NCI-H1694 (cell line): Measurements from ENCODE around the gene RMP24.
"Not testable (repeated sequence)": the region's sequence is repeated elsewhere in the genome, so short reads cannot be mapped to it uniquely, and the experiment has no call there.

Source experiments
- DNase-seq: peaks from one replicate; lab custom pipeline; 2025; lab: John Stamatoyannopoulos, UW

The RMP24 gene

DNA sequence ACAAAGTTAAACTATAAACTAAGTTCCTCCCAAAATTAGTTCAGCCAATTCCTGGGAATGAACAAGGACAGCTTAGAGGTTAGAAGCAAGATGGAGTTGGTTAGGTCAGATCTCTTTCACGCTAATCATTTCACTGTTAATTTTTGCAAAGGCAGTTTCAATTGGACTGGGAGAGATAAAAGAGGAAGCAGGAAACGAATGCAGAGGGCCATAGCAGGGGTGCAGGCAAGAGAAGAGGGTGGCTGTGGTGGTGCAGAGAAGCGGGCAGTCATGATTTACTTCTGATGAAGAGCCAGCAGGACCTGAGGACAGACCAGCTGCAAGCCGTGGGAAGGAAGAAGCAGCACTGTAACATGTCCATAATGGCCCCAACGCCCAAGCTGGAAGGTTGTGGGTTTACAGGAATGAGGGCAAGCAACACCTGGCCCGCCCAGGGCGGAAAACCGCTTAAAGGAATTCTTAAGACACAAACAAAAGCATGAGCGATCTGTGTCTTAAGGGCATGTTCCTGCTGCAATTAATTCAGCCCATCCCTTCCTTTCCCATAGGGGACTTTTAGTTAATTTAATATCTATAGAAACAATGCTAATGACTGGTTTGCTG is 4.1 kb upstream of the RMP24 start:
- DNase-seq: no peak

DNA sequence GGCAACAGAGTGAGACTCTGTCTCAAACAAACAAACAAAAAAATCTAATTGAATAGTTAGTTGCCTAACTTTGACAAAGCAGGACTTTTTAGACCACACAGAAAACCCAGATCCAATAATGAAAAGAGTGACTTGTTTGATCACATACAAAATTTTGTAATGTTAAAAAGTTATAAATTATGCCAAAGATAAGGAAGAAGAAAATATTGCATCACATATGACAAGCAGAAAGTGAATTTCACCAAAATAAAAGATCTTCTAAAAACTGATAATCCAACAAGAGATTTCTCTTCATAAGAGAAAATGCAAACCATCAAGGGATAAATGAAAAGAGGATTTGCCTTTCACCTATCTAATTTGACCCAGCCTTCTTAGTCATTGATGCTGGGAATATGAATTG is 2.8 kb upstream of the RMP24 start:
- no peak for DNase-seq

DNA sequence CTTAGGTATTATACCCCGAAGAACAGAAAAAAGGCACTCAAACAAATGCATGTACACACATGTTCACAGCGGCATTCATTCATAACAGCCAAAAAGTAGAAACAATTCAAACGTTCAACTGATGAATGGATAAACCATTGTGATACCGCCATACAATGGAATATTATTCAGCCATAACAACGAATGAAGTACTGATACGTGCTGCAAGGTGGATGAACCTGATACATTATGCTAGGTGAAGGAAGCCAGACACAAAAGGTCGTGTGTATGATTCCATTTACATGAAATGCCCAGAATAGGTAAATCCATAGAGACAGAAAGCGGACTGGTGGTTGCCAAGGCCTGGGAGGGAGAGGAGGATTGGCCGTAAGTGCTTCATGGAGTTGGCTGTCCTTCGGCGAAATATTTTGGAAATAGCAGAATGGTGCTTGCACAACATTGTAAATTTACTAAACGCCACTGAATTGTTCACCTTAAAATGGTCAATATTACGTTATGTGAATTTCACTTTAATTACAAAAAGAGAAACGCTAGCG is 750 bp upstream of the RMP24 start:
- no peak for DNase-seq

DNA sequence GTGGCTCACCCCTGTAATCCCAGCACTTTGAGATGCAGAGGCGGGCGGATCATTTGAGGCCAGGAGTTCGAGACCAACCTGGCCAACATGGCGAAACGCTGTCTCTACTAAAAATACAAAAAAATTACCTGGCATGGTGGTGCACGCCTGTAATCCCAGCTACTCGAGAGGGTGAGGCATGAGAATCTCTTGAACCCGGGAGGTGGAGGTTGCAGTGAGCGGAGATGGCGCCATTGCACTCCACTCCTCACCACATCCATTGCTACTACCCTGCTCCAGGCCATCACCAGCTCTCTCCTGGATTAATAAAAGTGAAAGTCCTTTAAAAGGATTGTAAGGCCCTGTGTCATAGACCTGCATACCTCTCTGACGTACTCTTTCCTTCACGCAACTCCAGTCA is 1.2 kb downstream of the RMP24 start:
- no peak for DNase-seq

DNA sequence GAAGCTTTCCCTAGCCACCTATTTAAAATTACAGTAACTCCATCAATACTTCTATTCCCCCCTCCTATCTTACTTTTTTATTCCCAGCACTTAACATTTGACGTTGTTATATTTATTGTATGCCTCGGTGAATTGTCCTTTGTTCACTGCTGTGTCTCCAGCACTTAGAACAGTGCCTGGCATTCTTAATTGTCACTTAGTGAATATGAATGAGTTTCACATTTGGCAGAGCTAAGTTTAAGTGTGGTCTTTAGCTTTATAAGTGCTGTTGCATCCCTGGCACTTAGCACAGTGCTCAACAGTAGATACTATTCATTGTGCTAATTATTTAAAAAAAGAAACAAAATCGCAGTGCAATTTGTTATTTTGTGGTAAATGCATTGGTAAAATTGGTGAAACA is 1.7 kb downstream of the RMP24 start:
- no peak for DNase-seq

DNA sequence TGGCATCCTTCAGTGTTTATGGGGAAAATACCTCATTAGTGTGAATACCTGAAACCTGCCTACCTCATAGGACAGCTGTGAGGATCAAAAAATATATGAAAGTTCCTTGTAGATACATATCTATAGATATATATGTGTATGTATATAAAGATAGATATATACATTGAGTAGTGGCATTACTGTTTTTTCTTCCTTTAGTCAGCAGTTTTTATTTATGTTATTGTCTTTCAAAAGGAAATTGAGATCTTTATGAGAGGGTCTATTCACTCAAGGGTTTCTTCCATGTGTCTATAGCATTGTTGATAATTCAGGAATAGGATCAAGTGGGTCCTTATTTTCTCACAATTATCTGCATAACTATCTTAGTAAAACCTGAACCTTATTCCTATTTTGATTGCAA is 6.6 kb downstream of the RMP24 start:
- DNase-seq: no peak

DNA sequence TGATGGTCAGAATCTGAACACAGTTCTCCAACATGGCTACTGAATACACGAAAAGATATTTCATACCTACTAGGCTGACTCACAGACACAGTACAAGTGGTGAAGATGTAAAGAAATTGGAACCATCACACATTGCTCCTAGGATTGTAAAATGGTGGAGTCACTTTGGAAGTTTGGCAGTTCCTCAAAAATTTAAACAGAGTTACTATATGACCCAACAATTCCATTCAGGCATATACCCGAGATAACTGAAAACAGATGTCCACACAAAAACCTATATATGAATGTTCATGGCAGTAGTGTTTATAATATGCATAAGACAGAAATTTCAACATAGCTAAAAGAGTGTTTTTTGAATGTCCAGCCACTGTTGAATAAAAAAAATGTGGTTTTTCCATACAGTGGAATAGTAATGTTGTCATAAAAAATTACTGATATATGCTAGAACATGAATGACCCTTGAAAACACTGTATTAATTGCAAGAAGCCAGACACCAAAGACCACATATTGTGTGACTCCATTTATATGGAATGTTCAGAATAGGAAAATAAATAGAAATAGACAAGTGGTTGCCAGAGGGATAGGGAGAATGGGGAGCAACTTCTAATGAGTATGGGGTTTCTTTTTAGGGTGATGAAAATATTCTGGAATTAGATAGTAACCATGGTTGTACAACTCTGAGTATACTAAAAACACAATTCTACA is 10.1 kb downstream of the RMP24 start:
- no peak for DNase-seq

DNA sequence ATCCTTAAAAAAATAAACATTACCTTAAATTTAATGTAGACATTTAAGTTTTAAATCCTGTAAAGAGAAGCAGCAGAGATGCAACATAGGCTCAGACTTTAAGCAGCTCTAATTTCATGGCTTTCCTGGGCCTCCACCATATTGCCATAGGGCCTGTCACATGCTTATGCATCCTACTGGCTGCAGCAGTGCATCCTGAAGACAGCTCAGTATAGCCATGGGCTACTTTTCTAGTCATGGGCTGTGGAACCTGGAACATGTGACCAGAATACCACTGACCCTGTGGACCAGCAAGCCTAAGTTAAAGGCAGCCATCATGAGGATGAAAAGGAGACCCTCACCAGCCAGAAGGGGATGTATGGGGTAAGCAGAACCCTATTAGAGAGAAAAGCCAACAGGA is 10.7 kb downstream of the RMP24 start:
- no peak for DNase-seq

DNA sequence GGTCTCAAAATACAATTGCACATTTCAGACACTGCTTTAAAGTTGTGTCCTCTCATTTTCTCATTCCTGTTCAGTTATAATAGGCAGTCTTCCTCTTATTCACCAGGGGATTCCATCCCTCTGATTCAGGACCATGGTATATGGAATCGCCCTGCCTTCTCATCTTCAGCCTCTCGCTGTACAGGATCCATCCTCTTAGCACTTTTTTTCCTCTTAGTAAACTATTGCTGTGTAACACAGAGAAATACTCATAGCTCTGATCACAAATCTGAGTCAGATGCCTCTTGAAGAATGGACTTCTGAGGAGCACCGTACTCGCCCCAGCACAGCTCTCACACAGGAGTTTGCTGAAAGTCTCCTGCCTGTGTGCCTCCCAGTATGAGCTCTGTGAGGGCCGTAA is 11.3 kb downstream of the RMP24 start:
- no peak for DNase-seq

DNA sequence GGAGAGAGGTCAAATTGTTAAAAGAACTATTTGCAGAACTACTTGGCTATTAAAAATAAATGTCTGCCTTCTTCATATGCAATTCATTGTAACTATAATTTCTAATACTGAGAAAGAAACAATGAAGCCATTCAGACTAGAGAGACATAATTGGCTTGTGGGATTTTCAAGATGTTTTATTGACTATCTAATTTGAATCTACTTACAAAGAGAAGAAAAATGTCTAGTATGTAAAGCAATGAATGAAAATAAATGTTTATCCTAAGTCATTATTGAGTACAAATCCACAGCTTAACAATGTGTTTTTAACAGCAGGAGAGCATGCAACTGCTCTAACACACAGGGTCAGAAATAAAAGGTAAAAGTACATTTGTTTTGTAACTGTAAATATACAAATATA is 19.2 kb downstream of the RMP24 start:
- DNase-seq: no peak

DNA sequence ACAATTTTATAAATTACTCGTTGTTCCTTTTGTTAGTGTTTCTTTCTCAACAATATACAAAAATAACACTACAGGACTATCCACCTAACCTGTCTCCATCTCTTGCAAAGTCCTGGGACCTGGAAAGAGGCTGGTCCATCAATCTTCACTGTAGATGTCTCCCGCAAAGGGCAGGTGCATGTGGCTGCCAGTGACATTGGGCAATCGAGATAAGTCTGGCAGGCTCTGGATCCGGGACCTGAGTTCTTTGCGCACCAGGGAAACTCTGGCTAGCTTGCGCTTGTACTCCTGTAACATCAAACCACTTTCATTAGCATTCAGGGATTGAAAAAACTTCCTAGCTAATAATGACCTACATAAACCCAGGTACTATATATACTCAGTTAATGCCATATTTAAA is 20.5 kb downstream of the RMP24 start:
- no peak for DNase-seq

DNA sequence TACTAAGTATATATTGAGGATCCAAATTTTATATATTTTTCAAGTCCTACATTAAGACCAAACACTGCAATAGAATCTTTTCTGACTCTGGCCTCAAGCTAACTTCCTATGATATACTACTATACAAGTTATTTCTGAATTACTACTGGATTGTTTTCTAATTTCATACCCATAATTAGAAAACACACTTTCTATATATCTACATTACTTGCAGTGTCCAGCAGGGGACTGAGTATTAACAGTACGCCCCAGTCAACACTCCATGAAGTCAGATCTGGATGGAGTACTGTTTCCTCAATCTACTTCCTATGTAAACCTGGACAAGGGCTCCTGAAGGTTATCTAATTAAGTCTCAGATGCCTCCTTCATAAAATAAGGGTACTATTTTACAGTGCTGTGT is 26.5 kb downstream of the RMP24 start:
- DNase-seq: no peak

DNA sequence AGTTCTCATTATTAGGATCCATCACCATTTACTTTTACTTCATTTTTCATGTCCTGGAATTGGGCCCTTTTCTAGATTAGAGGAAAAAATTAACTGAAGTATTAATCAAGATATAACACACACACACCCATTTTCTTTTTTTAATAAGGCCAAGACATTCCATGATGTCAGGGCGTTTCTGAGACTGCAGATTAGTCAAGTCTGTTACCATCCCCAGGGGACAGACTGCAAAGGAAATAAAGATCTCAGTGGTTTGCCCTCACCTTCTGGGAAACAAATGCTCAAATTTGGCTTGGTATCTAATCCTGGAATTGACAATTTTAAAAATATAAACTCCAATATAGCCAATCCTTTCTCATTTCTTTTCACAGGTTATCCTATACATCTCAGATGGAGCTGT is 27.4 kb downstream of the RMP24 start:
- DNase-seq: no peak

DNA sequence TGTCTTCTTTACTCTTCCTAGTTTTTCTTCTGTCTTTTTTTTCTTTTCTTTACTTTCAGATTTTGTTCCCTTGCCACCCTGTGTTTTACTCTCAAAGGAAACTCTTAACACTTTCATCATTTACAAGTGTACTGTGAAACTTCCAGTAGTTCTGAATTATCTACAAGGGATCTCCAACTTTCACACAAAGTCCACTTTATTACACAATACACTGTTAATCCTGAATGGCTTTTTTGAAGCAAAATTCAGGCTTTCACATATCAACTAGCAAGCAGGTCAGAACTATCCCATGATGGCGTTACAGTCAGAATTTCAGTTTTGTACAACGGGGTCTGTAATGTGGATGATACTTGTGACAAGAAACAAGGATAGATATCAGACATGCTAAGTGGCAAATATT is 34.5 kb downstream of the RMP24 start:
- DNase-seq: no peak

DNA sequence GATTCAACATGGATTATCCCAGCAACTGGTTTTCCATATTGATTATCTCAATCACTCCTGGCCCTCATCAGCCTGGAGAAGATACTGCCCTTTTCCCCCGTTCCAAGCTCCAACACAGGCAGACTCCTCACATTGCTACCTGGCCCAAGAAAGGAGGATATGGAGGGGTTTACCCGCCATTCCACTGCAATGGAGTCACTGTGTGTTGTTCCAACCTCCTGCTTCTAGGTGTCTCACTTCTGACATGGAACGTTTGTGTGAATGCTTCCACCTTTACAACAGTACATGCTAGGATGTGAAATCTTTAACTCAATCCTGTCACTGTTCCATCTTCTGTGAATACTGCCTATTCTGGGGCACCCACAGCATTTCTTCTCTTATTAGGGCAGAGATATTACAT is 36.7 kb downstream of the RMP24 start:
- DNase-seq: no peak

DNA sequence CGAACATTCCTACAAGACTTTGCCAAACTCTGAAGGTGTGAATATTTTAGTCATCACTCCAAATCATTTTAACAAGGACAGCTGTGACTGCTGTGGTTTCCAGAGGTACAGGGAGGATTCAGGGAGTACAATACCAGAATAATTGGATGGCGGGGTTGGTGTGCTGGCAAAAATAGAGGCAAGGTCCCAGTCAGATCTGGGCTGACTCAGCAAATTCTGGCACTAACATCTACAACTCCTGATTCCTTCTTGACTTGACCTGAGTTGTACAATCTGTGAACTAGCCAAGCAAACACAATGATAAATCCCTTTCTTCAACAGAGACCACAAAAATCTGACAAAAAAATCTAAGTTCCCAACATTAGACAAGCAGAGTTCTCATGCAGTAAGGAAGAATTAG is 40.4 kb downstream of the RMP24 start:
- DNase-seq: no peak

DNA sequence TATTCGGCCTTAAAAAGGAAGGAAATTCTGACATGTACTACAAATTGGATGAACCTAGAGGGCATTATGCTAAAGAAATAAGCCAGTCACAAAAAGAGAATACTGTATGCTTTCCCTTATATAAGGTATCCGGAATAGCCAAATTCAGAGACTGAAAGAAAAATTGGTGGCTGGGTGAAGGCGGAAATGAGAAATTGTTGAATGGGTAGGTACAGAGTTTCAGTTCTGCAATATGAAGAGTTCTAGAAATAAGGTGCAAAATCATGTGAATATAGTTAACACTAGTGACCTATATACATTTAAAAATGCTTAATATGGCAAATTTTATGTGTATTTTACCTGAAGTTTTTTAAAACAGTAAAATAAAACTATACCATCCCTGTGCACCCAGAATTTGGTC is 43.1 kb downstream of the RMP24 start:
- DNase-seq: no peak

DNA sequence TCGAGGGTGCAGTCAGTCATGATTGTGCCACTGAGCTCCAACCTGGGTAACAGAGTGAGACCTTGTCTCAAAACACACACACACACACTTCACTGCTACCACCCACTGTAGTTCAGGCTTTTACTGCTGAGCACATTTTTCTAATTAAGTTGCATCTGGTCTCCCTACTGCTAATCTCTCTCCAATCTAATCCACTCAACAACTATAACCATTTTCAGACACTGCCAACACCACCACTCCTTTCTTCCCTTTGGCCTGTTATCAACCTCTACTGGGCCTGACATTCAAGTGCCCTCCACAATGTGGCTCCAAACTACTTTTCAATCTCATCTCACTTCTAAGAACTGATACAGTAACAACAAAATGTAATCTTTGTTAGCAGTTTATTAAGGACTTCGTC is 44.8 kb downstream of the RMP24 start:
- DNase-seq: no peak

DNA sequence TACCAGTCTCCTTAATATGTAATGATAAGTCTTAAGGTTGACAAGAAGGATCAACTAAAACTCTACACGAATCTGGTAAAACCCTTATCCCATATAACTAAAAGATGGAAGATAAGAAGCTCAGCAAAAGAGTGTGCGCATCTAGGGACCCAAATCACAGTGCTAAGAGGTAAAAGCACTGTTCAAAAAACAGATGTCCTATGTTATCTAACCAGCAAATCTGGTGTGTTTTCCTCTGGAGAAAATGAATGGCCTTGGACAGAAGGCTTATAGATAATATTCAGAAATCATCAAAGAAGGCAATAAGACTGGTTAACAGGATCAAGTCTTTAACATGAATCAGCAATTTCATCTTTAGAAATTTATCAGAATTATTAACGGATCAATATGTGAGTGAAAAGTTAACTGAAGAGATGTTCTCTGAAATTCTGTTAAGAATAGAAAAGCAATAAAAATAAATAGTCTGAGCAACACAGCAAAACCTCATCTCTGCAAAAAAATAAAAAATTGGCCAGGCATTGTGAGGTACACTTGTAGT is 47.8 kb downstream of the RMP24 start:
- no peak for DNase-seq

DNA sequence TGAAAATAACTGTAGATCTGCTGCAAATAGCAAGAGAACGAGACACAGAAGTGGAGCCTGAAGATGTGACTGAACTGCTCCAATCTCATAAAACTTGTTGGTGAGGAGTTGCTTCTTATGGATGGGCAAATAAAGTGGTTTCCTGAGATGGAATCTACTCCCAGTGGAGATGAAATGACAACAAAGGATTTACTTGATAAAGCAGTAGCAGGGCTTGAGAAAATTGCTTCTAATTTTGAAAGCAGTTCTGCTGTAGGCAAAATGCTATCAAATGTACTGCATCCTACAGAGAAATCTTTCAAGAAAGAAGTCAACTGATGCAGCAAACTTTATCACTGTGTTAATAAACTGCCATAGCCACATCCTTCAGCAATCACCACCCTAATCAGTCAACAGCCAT is 50.9 kb downstream of the RMP24 start:
- no peak for DNase-seq

DNA sequence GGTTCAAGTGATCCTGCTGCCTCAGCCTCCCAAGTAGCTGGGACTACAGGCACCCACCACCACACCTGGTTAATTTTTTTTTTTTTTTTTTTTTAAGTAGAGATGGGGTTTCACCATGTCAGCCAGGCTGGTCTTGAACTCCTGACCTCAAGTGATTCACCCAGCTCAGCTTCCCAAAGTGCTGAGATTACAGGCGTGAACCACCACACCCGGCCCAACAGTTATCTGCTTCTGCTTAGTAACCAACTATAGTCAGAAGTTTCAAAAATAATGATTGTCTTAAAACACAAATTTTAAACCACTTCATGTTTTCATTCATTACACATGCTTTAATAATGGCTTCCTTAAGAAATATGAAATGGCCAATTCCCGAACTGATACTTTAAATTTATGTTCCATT is 51.8 kb downstream of the RMP24 start:
- DNase-seq: not testable (repeated sequence)

DNA sequence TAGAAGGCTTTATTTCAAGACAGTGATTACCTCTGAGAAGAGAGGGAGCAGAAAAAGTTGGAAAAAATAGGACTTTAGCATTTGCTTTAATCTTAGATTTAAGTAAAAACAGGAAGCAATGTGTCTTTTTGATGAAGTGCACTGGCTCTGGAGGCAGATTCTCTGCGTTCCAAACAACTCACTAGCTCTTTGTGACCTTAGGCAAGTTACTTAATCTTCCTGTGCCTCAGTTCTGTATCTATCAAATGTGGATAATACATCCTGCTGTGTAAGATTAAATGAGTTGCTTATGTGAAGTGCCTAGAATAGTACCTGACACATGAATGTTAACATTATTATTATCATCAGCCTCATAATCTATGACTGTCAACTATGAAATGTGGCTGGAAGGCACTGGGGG is 52.5 kb downstream of the RMP24 start:
- DNase-seq: no peak

DNA sequence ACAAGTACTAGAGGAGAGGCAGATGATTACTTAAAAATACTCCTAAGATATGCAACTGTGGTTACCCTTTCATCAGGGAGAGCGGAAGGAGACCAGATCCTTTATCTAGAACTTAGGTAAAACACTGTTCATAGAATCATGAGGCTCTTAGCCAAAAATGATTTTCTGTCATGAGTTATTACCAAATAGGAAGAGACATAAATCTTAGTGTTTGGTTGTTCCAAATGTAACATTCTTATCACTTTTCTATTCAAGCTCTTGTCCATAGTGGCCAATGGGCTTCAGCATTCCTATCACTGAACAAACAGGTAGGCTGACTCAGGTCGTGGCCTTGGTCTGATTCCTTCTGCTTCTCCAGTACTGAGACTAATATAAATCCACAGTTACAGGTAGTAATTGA is 56.4 kb downstream of the RMP24 start:
- DNase-seq: no peak
